ENCODE results near the gene DEAF1. TPM values are rescaled to one million over a fixed set of nuclear protein-coding genes. Genes with fewer than 3 reads are reported as not detected.

The DEAF1 gene
- total and polyA plus RNA-seq, 10 of the 15 experiments (the other 5 are each of a cell fraction or from before 2014, with no cell fraction given) = 0.68 to 51.3 (median 25.9) TPM

- no peak for TF ChIP-seq RB1 (IDR thresholded peaks at IDR 0.05; ENCODE audit: borderline replicate concordance)
- no peak for TF ChIP-seq E2F8 (IDR thresholded peaks at IDR 0.05; ENCODE audit: low read depth, partially characterized antibody)
- no peak for TF ChIP-seq ZNF24 (IDR thresholded peaks at IDR 0.05)
- TF ChIP-seq NFYA (IDR thresholded peaks at IDR 0.05; ENCODE audit: borderline replicate concordance, low read depth, low read length) = no peak
- TF ChIP-seq PKNOX1 (IDR thresholded peaks at IDR 0.05) = peak; percentile 91
- no peak for TF ChIP-seq ZNF687 (IDR thresholded peaks at IDR 0.05)
- TF ChIP-seq PBX3 (IDR thresholded peaks at IDR 0.05; ENCODE audit: insufficient replicate concordance, low read depth, low read length) = peak; percentile 90
- 0 out of 2 replicates have a peak, but pooled peaks have one; percentile 18 for TF ChIP-seq BCL11A (IDR thresholded peaks at IDR 0.05; ENCODE audit: low read depth, low read length)
Measured at GRCh38 chr11:613369-613968, 81.6 kb downstream of the DEAF1 start (continued).

Data from GM12878 (cell line).